NCI-H1105 (cell line): Measurements from ENCODE around the gene PECR.
"Not testable (repeated sequence)": the region's sequence is repeated elsewhere in the genome, so short reads cannot be mapped to it uniquely, and the experiment has no call there.

Experiments
- DNase-seq: peaks from one replicate; lab custom pipeline; 2025; lab: John Stamatoyannopoulos, UW

The PECR gene

DNA sequence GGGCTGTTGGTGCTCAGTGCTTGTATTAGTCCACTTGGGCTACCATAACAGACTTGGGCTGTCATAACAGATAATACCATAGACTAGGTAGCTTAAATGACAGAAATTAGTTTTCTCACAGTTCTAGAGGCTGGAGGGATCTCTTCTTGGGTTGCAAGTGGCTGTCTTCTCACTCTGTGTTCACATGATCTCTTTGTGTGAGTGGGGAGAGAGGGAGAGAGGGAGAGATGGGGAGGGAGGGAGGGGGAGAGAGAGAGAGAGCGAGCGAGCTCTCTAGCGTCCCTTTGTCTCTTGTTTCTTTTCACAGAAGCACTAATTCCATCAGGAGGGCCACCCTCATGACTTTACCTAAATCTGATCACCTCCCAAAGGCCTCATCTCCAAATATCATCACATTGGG lies 23.1 kb upstream of the PECR start:
- no peak for DNase-seq

DNA sequence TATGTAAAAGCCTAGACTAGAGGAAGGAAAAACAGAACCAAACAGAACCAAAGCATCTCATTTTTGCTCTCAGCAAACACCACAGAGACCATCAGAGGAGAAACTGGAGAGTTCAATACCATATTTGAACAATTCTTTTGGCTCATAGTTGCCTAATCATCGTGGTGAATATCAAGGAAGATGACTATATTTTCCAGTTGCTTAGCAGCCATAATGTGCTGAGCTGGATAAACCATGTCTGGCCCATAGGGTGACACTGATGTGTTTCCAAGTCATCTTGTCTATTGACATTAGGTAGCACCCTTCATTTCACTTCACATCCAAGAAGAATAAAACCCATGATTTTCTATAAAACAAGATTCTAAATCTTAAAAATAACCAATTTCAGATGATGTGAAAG lies 21.6 kb upstream of the PECR start:
- DNase-seq, result no peak

GRCh38 chr2:216101109-216101508 lies 19.5 kb upstream of the PECR start:
- no peak for DNase-seq

DNA sequence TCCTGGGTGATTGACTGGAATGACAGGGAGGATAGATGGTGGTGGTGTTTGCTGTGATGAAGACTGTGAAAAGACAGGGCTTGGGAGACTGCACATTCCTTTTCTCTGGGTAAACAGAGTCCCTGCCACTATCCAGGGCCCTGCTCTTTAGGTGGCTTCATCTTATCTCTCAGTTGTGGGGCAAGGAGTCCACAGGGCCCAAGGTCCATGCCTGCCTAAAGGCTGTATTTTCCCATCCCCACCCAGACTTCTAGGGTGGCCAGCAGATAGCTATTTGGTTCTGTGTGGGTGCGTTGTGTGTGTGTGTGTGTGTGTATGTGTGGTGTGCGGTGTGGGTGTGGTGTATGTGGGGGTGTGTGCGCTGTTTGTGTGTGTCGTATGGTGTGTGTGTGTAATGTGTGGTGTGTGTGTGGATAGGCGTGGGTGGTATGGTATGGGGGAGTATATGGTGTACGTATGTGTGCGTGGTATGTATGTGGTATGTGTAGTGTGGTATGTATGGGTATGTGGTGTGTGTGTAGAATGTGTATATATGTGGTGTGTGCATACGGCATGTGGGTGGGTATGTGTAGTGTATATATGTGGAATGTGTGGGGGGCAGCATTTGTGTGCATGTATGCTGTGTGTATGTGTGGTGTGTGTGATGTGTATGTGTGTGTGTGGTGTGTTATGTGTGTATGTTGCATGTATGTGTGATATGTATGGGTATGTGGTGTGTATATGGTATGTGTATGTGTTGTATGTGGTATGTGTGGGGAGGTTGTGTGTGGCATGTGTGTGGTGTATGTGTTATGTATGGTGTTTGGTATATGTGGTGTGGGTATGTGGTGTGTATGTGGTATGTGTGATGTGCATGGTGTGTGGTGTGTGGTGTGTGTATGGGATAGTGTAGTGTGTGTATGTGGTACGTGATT lies 17.1 kb upstream of the PECR start:
- no peak for DNase-seq

DNA sequence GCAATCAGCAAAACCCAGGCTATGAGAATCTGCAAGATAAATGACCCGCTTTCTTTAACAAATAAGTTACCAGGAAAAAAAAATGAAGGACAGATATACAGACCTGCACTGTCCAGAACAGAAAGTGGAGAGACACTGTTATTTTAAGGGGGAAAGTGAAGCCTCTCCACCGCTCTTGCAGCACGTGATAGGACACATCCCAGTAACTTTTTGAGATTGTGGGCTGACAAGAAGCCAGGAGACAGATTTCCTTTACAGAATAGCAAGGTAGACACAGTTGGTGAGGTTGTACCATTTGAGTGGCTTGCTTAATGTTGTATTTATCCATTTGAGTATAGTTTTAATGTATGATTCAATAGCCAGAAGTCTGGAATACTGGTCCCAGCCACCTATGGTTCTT lies 13.1 kb upstream of the PECR start:
- DNase-seq, result no peak

DNA sequence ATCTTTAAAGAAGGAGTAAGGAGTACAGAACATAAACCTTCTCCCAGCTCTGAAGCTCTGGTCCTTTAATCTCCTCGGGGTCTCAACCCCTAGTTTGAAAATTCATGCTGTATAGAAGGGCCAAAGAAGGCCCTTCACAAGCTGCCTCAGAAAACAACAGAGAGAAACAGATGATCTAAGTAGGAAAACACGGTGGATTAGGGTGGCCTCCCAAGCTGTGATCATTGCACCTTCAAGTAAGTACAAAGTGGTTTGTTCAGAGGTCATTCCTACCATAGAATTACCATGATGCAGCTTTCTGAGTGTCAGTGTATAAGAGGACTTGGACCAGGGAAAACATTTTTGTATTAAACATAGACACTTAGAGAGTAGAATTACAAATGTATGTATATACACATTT lies 11.0 kb upstream of the PECR start:
- DNase-seq, result no peak

DNA sequence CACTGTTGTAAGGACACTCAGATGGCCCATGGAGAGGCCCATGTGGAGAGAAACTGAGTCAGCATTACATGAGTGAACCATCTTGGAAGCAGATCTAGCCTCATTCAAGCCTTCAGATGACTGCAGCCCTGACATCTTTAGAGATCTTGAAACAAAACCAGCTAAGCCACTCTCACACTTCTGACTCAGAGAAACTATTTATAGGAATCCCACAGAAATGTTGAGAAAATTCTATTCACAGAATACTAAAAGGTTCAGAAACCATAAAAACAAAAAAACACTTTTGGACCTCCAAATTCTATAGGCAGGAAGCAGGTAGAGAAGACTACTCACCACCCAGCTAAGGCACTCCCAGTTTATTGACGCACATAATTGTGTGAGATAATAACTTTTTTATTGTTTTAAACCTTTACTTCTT lies 8.8 kb upstream of the PECR start:
- no peak for DNase-seq

- DNase-seq, result no peak
Measured at GRCh38 chr2:216086207-216086893, 4.7 kb upstream of the PECR start.

GRCh38 chr2:216084547-216084946 lies 2.9 kb upstream of the PECR start:
- DNase-seq, result no peak

DNA sequence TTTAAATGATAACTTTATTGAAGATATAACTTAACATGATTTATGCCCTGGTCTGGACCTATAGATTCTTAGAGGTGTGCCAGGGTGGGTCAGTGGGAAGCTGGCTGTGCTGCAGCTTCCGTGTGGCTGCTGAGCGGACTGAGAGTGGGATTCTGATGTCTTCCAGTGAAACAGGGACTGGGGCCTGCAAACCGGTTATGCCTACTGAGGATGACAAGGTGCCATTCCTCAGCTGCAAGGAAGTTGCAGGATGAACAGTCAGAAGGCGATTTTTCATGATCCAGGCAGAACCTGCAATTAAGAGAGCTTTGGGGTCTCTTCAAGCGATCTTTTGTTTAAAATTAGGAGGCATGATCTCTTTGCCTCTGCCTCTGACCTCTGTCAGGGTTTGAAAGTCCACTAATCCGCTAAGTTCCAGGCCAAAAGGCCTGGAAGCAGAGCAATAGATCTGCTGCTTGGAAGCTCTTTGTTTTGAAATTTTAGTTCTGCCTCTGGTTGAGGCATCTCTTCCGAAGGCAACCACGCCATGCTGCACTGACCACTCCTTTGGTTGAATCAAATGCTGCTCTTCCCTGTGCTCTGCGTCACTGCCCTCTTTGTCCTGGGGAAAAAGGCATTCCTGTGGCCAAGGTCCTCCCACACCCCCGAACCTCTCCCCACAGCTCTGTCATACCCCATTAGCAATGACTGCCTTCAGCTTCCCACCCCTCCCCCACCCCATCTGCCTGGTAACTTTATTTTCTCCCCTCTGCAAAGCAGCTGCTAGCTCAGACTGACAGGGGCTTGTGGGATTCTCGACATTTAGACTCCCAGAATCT lies 2.1 kb upstream of the PECR start:
- DNase-seq, result no peak

GRCh38 chr2:216082805-216083204 lies 1.2 kb upstream of the PECR start:
- DNase-seq, result no peak

GRCh38 chr2:216082117-216082711 lies 605 bp upstream of the PECR start:
- DNase-seq, result peak; percentile 25

GRCh38 chr2:216081012-216081411 lies 597 bp downstream of the PECR start:
- no peak for DNase-seq

DNA sequence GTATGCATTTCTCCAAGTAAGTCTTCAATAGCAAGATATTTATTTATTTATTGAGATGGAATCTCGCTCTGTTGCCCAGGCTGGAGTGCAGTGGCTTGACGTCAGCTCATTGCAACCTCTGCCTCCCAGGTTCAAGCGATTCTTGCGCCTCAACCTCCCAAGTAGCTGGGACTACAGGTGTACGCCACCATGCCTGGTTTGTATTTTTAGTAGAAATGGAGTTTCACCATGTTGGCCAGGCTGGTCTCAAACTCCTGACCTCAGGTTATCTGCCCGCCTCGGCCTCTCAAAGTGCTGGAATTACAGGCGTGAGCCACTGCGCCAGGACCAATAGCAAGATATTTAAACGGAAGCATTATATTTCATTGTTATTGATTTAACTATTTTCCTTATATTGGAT lies 1.6 kb downstream of the PECR start:
- not testable (repeated sequence) for DNase-seq

- DNase-seq, result no peak
Measured at GRCh38 chr2:216078776-216079175, 2.8 kb downstream of the PECR start.

DNA sequence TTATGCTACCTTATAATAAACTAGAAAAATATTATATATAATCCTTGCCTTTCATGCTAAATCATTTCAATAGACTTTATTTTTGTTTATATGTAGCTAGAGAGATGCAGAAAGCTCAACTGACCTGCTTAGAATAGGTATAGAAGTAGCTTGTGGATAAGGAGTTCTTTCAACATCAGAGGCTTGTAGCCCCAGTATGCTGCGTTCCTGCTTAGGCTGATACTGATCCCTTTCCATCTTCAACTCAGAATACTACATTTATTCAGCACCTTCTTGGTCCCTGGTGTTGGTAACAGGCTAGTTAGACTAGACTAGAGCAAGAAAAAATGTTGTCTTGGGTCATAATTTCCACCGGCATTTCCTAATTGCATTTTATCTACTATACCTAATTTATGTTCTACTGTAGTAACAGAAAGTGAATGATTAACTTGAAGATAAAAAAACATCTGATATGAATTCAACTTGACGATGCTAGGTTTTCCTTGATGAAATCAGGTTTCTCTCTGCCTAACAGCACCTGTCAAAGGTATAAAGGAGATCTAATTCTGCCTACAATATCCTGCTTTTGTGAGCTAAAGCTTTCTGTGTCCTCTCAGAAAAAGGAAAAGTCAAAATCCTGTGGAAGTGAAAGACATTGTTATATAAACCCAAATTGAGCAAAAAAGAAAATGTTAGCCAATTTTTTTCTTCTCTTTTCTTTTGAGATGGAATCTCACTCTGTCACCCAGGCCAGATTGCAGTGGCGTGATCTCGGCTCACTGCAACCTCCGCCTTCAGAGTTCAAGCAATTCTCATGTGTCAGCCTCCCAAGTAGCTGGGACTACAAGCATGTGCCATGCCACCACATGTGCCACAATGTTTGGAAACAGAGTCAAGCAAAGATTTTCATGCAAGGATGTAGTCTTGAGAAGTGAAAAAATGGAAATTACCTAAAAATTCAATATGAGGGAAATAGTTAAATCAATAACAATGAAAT lies 5.8 kb downstream of the PECR start:
- no peak for DNase-seq

GRCh38 chr2:216074794-216075193 lies 6.8 kb downstream of the PECR start:
- no peak for DNase-seq

DNA sequence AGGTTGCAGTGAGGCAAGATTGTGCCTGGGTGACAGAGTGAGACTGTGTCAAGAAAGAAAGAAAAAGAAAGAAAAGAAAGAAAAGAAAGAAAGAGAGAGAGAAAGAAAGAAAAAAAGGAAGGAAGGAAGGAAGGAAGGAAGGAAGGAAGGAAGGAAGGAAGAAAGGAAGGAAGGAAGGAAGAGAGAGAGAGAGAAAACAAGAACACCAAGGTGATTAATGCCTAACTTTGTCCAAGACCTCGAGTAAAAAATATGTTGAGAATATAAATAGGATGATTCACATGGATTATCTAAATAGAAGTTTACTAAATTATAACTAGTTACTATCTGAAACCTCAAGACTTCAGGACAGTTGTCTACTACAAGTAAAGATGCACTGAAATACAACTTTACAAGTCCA lies 7.2 kb downstream of the PECR start:
- DNase-seq, result no peak

DNA sequence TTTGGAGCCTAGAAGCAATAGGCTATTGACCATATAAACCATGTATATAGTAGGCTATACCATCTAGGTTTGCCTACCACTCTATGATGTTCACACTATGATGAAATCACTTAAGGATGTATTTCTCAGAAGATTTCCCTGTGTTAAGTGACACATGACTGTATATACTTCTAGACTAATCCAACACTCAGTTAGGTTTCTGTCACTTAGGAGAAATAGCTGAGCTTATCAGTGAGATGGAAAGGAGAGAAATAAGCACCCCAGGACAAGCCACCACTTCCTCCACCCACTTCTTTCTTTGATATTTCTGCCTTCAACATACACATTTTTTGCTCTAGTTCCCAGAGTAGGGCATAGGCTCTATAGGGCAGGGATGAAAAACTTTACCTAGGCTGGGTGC lies 7.8 kb downstream of the PECR start:
- DNase-seq, result no peak

DNA sequence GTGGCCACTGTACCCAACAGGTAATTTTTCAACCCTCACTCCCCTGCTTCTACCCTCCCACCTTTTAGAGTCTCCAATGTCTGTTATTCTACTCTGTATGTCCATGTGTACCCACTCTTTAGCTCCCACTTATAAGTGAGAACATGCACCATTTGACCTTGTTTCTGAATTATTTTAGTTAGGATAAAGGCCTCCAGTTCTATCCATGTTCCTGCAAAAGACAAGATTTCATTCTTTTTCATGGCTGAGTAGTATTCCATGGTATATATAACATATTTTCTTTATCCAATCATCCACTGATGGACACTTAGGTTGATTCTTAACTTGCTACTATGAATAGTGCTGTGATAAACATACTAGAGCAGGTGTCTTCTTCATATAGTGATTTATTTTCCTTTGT lies 9.1 kb downstream of the PECR start:
- no peak for DNase-seq
